Measurements from ENCODE around the gene PRDM16. TPM values are rescaled to one million over a fixed set of nuclear protein-coding genes. Genes with fewer than 3 reads are reported as not detected.

Gene PRDM16
- total RNA-seq, 1 experiment from 2014 or later: 0.09 TPM

DNA sequence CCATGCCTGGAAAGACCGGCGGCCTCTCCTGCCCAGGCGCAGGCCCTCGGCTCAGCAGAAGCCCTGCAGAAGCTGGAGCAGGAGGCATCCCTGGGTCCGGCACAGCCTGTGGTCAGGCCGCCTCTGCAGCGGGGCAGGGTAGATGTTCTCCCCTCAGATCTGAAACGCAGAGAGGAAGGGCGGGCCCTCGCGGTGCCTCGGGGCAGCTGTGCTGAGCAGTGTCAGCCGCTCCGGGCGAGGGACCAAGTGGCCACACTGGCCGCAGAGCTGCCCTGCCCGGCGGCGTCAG lies 210.1 kb downstream of the PRDM16 start:
- Mint-ChIP-seq H3K9me3 (ENCODE audit: low read depth, unreplicated experiment) (no peaks in the 10 kb centered on the region), H3K27me3 (ENCODE audit: unreplicated experiment) (peaks cover 36% of the 10 kb centered on the region), H3K4me1 (ENCODE audit: low read depth, unreplicated experiment) (no peaks in the 10 kb centered on the region), H3K4me3 (ENCODE audit: low read depth, unreplicated experiment) (no peak overlapping the region), H3K36me3 (ENCODE audit: insufficient read depth, unreplicated experiment) (no peaks in the 10 kb centered on the region), H3K27ac (ENCODE audit: unreplicated experiment) (no peak overlapping the region)
- intact Hi-C loops (cut with micrococcal nuclease; ENCODE audit: unreplicated experiment): no loop called here
- no TSS peak for BruUV-seq (replicated peaks)
- no peak for DNase-seq
- CTCF ChIA-PET: no interaction called here
- TF ChIP-seq, protein P1, sequence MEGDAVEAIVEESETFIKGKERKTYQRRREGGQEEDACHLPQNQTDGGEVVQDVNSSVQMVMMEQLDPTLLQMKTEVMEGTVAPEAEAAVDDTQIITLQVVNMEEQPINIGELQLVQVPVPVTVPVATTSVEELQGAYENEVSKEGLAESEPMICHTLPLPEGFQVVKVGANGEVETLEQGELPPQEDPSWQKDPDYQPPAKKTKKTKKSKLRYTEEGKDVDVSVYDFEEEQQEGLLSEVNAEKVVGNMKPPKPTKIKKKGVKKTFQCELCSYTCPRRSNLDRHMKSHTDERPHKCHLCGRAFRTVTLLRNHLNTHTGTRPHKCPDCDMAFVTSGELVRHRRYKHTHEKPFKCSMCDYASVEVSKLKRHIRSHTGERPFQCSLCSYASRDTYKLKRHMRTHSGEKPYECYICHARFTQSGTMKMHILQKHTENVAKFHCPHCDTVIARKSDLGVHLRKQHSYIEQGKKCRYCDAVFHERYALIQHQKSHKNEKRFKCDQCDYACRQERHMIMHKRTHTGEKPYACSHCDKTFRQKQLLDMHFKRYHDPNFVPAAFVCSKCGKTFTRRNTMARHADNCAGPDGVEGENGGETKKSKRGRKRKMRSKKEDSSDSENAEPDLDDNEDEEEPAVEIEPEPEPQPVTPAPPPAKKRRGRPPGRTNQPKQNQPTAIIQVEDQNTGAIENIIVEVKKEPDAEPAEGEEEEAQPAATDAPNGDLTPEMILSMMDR (IDR thresholded peaks at IDR 0.05; ENCODE audit: unreplicated experiment): no peak

DNA sequence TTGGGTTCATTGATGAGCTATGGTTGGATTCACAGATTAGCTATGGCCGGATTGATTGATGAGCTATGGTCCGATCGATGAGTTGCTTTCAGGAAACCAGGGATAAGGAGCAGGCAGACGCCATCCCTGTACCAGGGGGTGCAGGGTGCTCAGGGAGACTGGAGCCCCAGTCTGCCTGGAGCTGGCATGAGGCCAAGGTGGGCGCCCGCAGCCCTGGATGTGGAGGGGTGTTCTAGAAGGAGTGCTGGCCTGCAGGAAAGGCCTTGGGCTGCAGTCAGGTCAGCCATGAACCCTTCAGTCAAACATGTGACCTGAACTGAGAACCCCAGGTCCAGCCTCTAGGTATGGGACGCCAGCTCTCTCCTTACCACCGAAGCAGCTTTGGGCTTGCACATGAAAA lies 212.7 kb downstream of the PRDM16 start:
- TF ChIP-seq, protein P1 (IDR thresholded peaks at IDR 0.05; ENCODE audit: unreplicated experiment): no peak
- intact Hi-C loops (cut with micrococcal nuclease; ENCODE audit: unreplicated experiment): no loop called here
- peaks cover 42% of the 10 kb centered on the region for H3K27me3 Mint-ChIP-seq (ENCODE audit: unreplicated experiment)
- no peaks in the 10 kb centered on the region for H3K36me3 Mint-ChIP-seq (ENCODE audit: insufficient read depth, unreplicated experiment)
- DNase-seq: no peak
- CTCF ChIA-PET: no interaction called here
- H3K4me1 Mint-ChIP-seq (ENCODE audit: low read depth, unreplicated experiment): no peaks in the 10 kb centered on the region
- no peak overlapping the region for H3K27ac Mint-ChIP-seq (ENCODE audit: unreplicated experiment)
- no peak overlapping the region for H3K4me3 Mint-ChIP-seq (ENCODE audit: low read depth, unreplicated experiment)
- H3K9me3 Mint-ChIP-seq (ENCODE audit: low read depth, unreplicated experiment): no peaks in the 10 kb centered on the region
- BruUV-seq (replicated peaks): no TSS peak

DNA sequence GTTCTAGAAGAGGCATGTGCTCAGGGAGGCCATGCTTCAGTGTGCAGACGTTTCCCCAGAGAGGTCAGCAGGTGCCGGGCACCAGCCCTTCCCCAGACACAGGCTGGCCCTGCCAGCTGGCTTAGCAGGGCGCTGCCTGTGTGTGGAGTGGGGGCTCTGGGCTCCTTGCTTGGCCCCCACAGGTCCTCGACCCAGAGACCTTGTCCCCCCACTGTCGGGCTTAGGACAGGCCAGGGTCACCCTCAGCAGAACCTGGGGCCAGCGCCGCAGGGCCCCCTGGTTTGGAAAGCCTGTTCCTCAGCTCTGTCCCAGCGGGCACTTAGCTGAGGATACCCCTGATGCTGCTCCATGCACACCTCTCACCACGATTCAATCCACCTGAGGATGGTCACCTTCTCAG lies 213.2 kb downstream of the PRDM16 start:
- CTCF ChIA-PET: no interaction called here
- H3K9me3 Mint-ChIP-seq (ENCODE audit: low read depth, unreplicated experiment): no peaks in the 10 kb centered on the region
- H3K27me3 Mint-ChIP-seq (ENCODE audit: unreplicated experiment): peaks cover 42% of the 10 kb centered on the region
- no TSS peak for BruUV-seq (replicated peaks)
- H3K27ac Mint-ChIP-seq (ENCODE audit: unreplicated experiment): no peak overlapping the region
- no peaks in the 10 kb centered on the region for H3K4me1 Mint-ChIP-seq (ENCODE audit: low read depth, unreplicated experiment)
- H3K36me3 Mint-ChIP-seq (ENCODE audit: insufficient read depth, unreplicated experiment): no peaks in the 10 kb centered on the region
- H3K4me3 Mint-ChIP-seq (ENCODE audit: low read depth, unreplicated experiment): no peak overlapping the region
- DNase-seq: no peak
- TF ChIP-seq, protein P1 (IDR thresholded peaks at IDR 0.05; ENCODE audit: unreplicated experiment): no peak
- intact Hi-C loops (cut with micrococcal nuclease; ENCODE audit: unreplicated experiment): no loop called here

DNA sequence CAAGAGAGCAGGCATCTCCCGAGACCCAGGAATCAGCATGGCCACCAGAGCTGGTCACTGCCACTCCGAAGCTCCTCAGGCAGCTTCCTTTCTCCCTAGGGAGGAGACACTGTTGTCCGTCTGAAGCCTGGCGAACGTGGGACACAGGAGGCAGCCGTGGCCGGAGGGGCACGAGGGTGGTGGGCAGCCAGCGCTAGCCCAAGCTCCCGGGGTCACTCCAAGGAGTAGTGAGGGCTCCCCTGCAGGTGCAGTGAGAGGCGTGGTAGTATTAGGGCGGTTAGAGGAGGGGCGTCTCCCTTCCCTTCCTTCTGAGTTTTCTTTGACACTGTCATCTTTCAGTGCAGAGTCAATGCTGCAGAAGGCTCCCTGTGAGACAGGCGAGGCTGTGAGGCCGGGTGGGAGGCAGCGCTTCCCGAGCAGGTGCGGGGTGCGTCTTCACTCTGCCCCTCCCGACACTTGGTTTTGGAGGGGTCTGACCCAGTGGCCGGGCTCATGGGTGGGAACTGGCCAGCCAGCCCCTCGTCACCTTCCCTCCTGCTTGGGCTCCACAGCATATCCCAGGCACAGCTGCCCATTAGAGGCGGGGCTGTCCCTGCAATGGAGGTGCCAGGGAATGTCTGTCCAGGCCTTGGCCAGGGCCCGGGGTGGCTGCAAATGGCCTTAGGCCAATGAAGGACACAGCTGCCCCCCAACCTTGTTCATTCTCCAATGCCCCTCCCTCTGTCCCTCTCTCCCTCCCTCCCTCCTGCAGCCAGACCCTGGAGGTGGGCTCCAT lies 213.8 kb downstream of the PRDM16 start:
- TF ChIP-seq, protein P1 (IDR thresholded peaks at IDR 0.05; ENCODE audit: unreplicated experiment): no peak
- CTCF ChIA-PET: no interaction called here
- intact Hi-C loops (cut with micrococcal nuclease; ENCODE audit: unreplicated experiment): no loop called here

More for the DNA sequence above, 213.8 kb downstream of the PRDM16 start:
- Mint-ChIP-seq H3K4me3 (ENCODE audit: low read depth, unreplicated experiment) (no peak overlapping the region), H3K27me3 (ENCODE audit: unreplicated experiment) (peaks cover 42% of the 10 kb centered on the region), H3K9me3 (ENCODE audit: low read depth, unreplicated experiment) (no peaks in the 10 kb centered on the region), H3K36me3 (ENCODE audit: insufficient read depth, unreplicated experiment) (no peaks in the 10 kb centered on the region), H3K27ac (ENCODE audit: unreplicated experiment) (no peak overlapping the region), H3K4me1 (ENCODE audit: low read depth, unreplicated experiment) (no peaks in the 10 kb centered on the region)
- BruUV-seq (replicated peaks): no TSS peak
- no peak for DNase-seq
